GM21447 (cell line): ENCODE measurements around the gene PARD3.

Source experiments
- ATAC-seq: cut with Tn5 transposase; IDR thresholded peaks from one replicate; pipeline ENCODE4 v1.9.1; 2021; ENCODE audit not compliant: unreplicated experiment

PARD3 gene

GRCh38 chr10:34590793-34591192, 224.3 kb downstream of the PARD3 start:
- no peak for ATAC-seq

- ATAC-seq, result no peak
Observed at GRCh38 chr10:34589275-34589674, 225.8 kb downstream of the PARD3 start.

- ATAC-seq, result no peak
Observed at GRCh38 chr10:34587680-34588019, 227.4 kb downstream of the PARD3 start.

- ATAC-seq, result no peak
Observed at GRCh38 chr10:34587002-34587679, 228.0 kb downstream of the PARD3 start.

GRCh38 chr10:34585422-34586112, 229.5 kb downstream of the PARD3 start:
- no peak for ATAC-seq

- ATAC-seq, result no peak
Observed at GRCh38 chr10:34584164-34584563, 230.9 kb downstream of the PARD3 start.

- no peak for ATAC-seq
Observed at GRCh38 chr10:34581801-34582532, 233.1 kb downstream of the PARD3 start.

- no peak for ATAC-seq
Observed at GRCh38 chr10:34580643-34581042, 234.5 kb downstream of the PARD3 start.

- no peak for ATAC-seq
Observed at GRCh38 chr10:34580214-34580613, 234.9 kb downstream of the PARD3 start.

- ATAC-seq, result no peak
Observed at GRCh38 chr10:34578468-34578867, 236.6 kb downstream of the PARD3 start.

- no peak for ATAC-seq
Observed at GRCh38 chr10:34576797-34577196, 238.3 kb downstream of the PARD3 start.

- no peak for ATAC-seq
Observed at GRCh38 chr10:34575882-34576281, 239.2 kb downstream of the PARD3 start.

- no peak for ATAC-seq
Observed at GRCh38 chr10:34574353-34574934, 240.7 kb downstream of the PARD3 start.

- ATAC-seq, result no peak
Observed at GRCh38 chr10:34570887-34571286, 244.2 kb downstream of the PARD3 start.

GRCh38 chr10:34567659-34568253, 247.3 kb downstream of the PARD3 start:
- ATAC-seq, result no peak

GRCh38 chr10:34565934-34566333, 249.2 kb downstream of the PARD3 start:
- no peak for ATAC-seq

- no peak for ATAC-seq
Observed at GRCh38 chr10:34558093-34558583, 257.0 kb downstream of the PARD3 start.

- no peak for ATAC-seq
Observed at GRCh38 chr10:34557173-34557572, 257.9 kb downstream of the PARD3 start.

GRCh38 chr10:34555653-34556052, 259.4 kb downstream of the PARD3 start:
- no peak for ATAC-seq

- no peak for ATAC-seq
Observed at GRCh38 chr10:34553747-34554146, 261.3 kb downstream of the PARD3 start.

GRCh38 chr10:34551295-34551694, 263.8 kb downstream of the PARD3 start:
- no peak for ATAC-seq
